GM12892 (cell line): ENCODE data around the gene IRX5.

Experiments
- POLR2A ChIP-seq: IDR thresholded peaks from 2 replicates; pipeline ENCODE4 v1.6.1; 2011; ENCODE audit warnings: low read depth, low read length, control low read depth
- POLR2AphosphoS5 ChIP-seq: IDR thresholded peaks from 2 replicates; pipeline ENCODE4 v1.6.1; 2011; ENCODE audit warnings: low read depth, low read length, control low read depth

DNA sequence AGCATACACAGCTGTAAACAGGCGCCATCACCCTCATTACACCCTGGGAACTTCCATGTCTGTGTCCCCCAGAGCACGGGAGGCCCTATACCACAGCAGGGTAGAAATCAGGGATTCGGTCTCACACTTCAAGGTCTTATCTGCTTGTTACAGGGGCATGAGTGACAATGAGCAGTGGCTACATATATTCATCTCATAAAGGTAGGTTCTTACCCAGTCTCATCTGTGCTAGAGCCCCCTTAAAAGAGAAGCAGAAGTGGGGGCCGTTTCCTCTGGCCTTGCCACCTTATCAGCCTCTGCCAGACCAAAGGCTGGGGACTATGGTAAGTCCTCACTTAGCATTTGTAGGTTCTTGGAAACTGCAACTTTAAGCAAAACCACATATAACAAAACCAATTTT, 46.5 kb downstream of the IRX5 start:
- TF ChIP-seq POLR2AphosphoS5 (no peak), POLR2A (no peak)
